ENCODE measurements around the gene ZKSCAN8.
"Not testable (repeated sequence)": the region's sequence is repeated elsewhere in the genome, so short reads cannot be mapped to it uniquely, and the experiment has no call there.

The ZKSCAN8 gene

GRCh38 chr6:28121876-28122275 is 19.8 kb upstream of the ZKSCAN8 start:
- no peak overlapping the region for H3K27ac ChIP-seq (ENCODE audit: low read depth, low read length)
- H3K27me3 ChIP-seq (ENCODE audit: control insufficient read depth, insufficient read depth, low read length) = no peaks in the 10 kb centered on the region
- H3K36me3 ChIP-seq (ENCODE audit: control insufficient read depth, insufficient read depth, low read length) = peaks cover 14% of the 10 kb centered on the region
- no peak overlapping the region for H3K4me3 ChIP-seq (ENCODE audit: low read depth, low read length)
- H3K9ac ChIP-seq (ENCODE audit: low read length) = no peak overlapping the region
- H3K9me3 ChIP-seq (ENCODE audit: control insufficient read depth, insufficient read depth, low read depth, low read length) = no peaks in the 10 kb centered on the region
- H3K4me1 ChIP-seq (ENCODE audit: control insufficient read depth, insufficient read depth, low read length) = no peaks in the 10 kb centered on the region; the same call in 1 of the 2 replicates

DNA sequence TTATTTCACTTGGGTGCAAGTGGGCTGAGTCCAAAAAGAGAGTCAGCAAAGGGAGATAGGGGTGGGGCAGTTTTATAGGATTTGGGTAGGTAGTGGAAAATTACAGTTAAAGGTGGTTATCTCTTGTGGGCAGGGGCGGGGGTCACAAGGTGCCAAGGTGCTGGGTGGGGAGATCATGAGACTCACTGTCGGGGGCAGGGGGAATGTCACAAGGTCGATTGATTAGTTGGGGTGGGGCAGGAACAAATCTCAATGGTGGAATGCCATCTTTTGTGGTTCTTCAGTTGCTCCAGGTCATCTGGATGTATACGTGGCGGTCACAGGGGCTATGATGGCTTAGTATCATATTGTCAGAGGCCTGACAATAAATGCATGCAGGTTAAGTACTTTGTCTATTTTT is 19.4 kb upstream of the ZKSCAN8 start:
- not testable (repeated sequence) for H3K4me1 ChIP-seq (ENCODE audit: control insufficient read depth, insufficient read depth, low read length); H3K27me3 ChIP-seq (ENCODE audit: control insufficient read depth, insufficient read depth, low read length); H3K9ac ChIP-seq (ENCODE audit: low read length); H3K27ac ChIP-seq (ENCODE audit: low read depth, low read length); H3K9me3 ChIP-seq (ENCODE audit: control insufficient read depth, insufficient read depth, low read depth, low read length); H3K4me3 ChIP-seq (ENCODE audit: low read depth, low read length)
- peaks cover 18% of the 10 kb centered on the region for H3K36me3 ChIP-seq (ENCODE audit: control insufficient read depth, insufficient read depth, low read length)

DNA sequence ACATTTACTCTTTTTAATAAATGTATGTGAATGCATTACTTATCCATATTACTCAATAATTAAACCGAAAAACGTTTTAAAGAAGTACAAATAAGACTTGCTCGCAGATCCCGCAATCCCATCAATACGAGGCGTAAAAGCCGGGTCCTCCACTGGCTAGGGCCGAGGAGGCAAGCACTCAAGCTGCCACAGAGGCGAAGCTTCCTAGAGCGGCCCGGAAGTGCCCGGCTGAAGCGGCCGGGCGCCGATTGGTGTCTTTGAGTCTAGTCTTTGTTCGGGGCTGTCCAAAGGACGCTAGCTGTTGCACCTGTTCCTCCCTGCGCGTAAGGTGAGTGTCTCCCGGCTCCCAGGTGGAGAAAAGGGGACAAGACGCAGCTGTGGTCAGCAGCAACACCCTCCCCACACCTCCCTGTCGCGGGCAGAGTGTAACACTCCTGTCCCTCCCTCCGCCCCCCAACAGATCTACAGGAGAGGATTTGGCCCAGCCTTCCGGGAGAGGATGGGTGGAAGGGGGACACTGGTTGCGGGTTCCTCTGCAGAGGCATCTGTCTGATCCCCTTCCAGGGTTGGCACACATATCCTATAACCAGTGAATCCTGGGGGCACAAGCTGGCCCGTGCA is 17.2 kb upstream of the ZKSCAN8 start, which contains the start of gene ZSCAN16:
TSS of gene ZSCAN16 (plus strand) at position 260 of the 621 bp plus-strand sequence. CDS start 835 bp downstream, outside the sequence.
- peaks cover 39% of the 10 kb centered on the region for H3K36me3 ChIP-seq (ENCODE audit: control insufficient read depth, insufficient read depth, low read length)

GRCh38 chr6:28124971-28125353 is 16.7 kb upstream of the ZKSCAN8 start:
- Histone ChIP-seq H3K9me3 (ENCODE audit: control insufficient read depth, insufficient read depth, low read depth, low read length) (no peaks in the 10 kb centered on the region), H3K4me1 (ENCODE audit: control insufficient read depth, insufficient read depth, low read length) (no peaks in the 10 kb centered on the region; the same call in 1 of the 2 replicates), H3K27me3 (ENCODE audit: control insufficient read depth, insufficient read depth, low read length) (no peaks in the 10 kb centered on the region), H3K4me3 (ENCODE audit: low read depth, low read length) (peak overlapping the region; percentile 77), H3K36me3 (ENCODE audit: control insufficient read depth, insufficient read depth, low read length) (peaks cover 44% of the 10 kb centered on the region), H3K27ac (ENCODE audit: low read depth, low read length) (no peak overlapping the region), H3K9ac (ENCODE audit: low read length) (peak overlapping the region; percentile 52)

More for the DNA sequence above, 17.2 kb upstream of the ZKSCAN8 start, which contains the start of gene ZSCAN16:
- Histone ChIP-seq H3K4me3 (ENCODE audit: low read depth, low read length) (peak within 1 kb of the TSS; percentile 77), H3K27me3 (ENCODE audit: control insufficient read depth, insufficient read depth, low read length) (no peaks in the 10 kb centered on the region), H3K9ac (ENCODE audit: low read length) (peak within 1 kb of the TSS; percentile 52), H3K27ac (ENCODE audit: low read depth, low read length) (no peak within 1 kb of the TSS), H3K9me3 (ENCODE audit: control insufficient read depth, insufficient read depth, low read depth, low read length) (no peaks in the 10 kb centered on the region), H3K4me1 (ENCODE audit: control insufficient read depth, insufficient read depth, low read length) (no peaks in the 10 kb centered on the region; the same call in 1 of the 2 replicates)

GRCh38 chr6:28125401-28125800 is 16.3 kb upstream of the ZKSCAN8 start:
- no peaks in the 10 kb centered on the region for H3K27me3 ChIP-seq (ENCODE audit: control insufficient read depth, insufficient read depth, low read length)
- H3K9ac ChIP-seq (ENCODE audit: low read length) = no peak overlapping the region
- no peak overlapping the region for H3K27ac ChIP-seq (ENCODE audit: low read depth, low read length)
- peaks cover 44% of the 10 kb centered on the region for H3K36me3 ChIP-seq (ENCODE audit: control insufficient read depth, insufficient read depth, low read length)
- H3K9me3 ChIP-seq (ENCODE audit: control insufficient read depth, insufficient read depth, low read depth, low read length) = no peaks in the 10 kb centered on the region
- peak overlapping the region; percentile 77; the same call in 1 of the 2 replicates for H3K4me3 ChIP-seq (ENCODE audit: low read depth, low read length)
- no peaks in the 10 kb centered on the region; the same call in 1 of the 2 replicates for H3K4me1 ChIP-seq (ENCODE audit: control insufficient read depth, insufficient read depth, low read length)

- H3K9me3 ChIP-seq (ENCODE audit: control insufficient read depth, insufficient read depth, low read depth, low read length) = no peaks in the 10 kb centered on the region
- no peaks in the 10 kb centered on the region for H3K27me3 ChIP-seq (ENCODE audit: control insufficient read depth, insufficient read depth, low read length)
- H3K4me3 ChIP-seq (ENCODE audit: low read depth, low read length) = no peak overlapping the region
- H3K36me3 ChIP-seq (ENCODE audit: control insufficient read depth, insufficient read depth, low read length) = peaks cover 21% of the 10 kb centered on the region
- H3K27ac ChIP-seq (ENCODE audit: low read depth, low read length) = no peak overlapping the region
- no peak overlapping the region for H3K9ac ChIP-seq (ENCODE audit: low read length)
- peaks cover 10% of the 10 kb centered on the region; the same call in 1 of the 2 replicates for H3K4me1 ChIP-seq (ENCODE audit: control insufficient read depth, insufficient read depth, low read length)
Measured at GRCh38 chr6:28134015-28134414, 7.7 kb upstream of the ZKSCAN8 start.

- H3K36me3 ChIP-seq (ENCODE audit: control insufficient read depth, insufficient read depth, low read length) = peaks cover 14% of the 10 kb centered on the region
- H3K9ac ChIP-seq (ENCODE audit: low read length) = no peak overlapping the region
- H3K9me3 ChIP-seq (ENCODE audit: control insufficient read depth, insufficient read depth, low read depth, low read length) = no peaks in the 10 kb centered on the region
- no peaks in the 10 kb centered on the region for H3K27me3 ChIP-seq (ENCODE audit: control insufficient read depth, insufficient read depth, low read length)
- H3K4me1 ChIP-seq (ENCODE audit: control insufficient read depth, insufficient read depth, low read length) = peaks cover 10% of the 10 kb centered on the region; the same call in 1 of the 2 replicates
- no peak overlapping the region for H3K27ac ChIP-seq (ENCODE audit: low read depth, low read length)
- H3K4me3 ChIP-seq (ENCODE audit: low read depth, low read length) = no peak overlapping the region
Measured at GRCh38 chr6:28134716-28135115, 7.0 kb upstream of the ZKSCAN8 start.

DNA sequence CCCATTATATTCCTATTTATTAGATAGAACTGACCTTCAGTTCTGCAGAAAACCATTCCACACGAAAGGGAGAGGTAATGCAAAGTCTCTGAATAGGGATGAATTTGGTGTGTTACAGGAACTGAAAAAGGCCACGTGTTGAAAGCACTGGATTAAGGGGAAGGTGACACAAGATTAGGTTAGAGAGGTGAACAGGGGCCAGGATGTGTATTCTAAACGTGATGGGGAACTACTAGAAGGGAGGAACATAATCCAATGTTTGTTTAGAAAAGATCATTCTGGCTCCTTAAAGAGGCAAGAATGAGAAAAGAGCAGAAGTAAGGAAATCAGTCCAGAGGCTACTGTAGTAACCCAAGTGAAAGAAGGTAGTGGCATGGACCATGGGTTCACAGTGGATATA is 6.3 kb upstream of the ZKSCAN8 start:
- Histone ChIP-seq H3K27ac (ENCODE audit: low read depth, low read length) (no peak overlapping the region), H3K9ac (ENCODE audit: low read length) (peak overlapping the region; percentile 45), H3K4me1 (ENCODE audit: control insufficient read depth, insufficient read depth, low read length) (peaks cover 10% of the 10 kb centered on the region; the same call in 1 of the 2 replicates), H3K9me3 (ENCODE audit: control insufficient read depth, insufficient read depth, low read depth, low read length) (no peaks in the 10 kb centered on the region), H3K27me3 (ENCODE audit: control insufficient read depth, insufficient read depth, low read length) (peaks cover under 1% of the 10 kb centered on the region; the same call in 1 of the 2 replicates), H3K4me3 (ENCODE audit: low read depth, low read length) (peak overlapping the region; percentile 77), H3K36me3 (ENCODE audit: control insufficient read depth, insufficient read depth, low read length) (0 out of 2 replicates have a peak, but pooled peaks cover 8% of the 10 kb centered on the region)

DNA sequence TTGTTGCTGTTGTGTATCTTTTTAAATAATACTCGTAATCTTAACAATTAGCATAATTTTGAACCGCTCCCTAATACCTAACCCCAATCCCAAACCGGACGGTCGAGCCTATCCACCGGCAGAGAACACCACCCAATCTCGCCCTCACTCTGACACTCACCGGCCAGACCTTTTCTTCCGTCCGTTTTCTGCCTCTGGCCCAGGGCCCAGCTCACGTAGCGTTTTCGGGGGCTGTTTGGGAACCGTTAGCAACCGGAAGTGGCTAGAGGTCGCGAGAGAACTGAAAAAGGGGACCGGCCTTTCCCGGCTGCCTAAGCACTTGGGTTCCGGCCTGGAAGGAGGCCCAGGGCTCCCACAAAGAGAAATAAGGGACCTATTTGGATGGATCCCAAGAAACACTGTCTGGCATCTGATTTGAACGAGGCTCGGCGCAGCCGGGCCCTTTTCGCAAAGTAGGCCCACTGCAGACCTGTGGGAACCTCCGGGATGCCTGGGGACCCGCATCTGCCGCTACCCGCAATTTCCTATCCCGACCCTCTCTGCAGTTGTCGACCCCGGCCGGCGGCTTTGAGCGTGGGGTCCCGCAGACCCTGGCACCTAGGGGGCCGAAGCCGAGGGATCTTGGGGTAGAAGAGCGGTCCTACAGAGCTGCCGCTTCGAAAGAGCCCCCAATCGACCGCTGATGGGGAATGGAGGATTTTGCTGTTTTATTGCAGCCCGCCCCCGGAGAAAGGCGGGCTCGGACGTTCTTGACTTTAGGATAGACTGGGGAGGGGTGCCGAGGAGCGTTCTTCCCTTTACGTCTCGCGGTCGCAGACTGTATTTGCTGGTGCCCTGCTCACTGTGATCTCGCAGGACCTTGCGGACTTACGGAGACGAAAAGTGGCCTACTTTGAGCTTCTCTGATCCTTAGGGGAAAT is 4.8 kb upstream of the ZKSCAN8 start:
- H3K4me1 ChIP-seq (ENCODE audit: control insufficient read depth, insufficient read depth, low read length) = peaks cover 10% of the 10 kb centered on the region; the same call in 1 of the 2 replicates
- peak overlapping the region; percentile 88 for H3K9ac ChIP-seq (ENCODE audit: low read length)
- H3K4me3 ChIP-seq (ENCODE audit: low read depth, low read length) = peak overlapping the region; percentile 77

DNA sequence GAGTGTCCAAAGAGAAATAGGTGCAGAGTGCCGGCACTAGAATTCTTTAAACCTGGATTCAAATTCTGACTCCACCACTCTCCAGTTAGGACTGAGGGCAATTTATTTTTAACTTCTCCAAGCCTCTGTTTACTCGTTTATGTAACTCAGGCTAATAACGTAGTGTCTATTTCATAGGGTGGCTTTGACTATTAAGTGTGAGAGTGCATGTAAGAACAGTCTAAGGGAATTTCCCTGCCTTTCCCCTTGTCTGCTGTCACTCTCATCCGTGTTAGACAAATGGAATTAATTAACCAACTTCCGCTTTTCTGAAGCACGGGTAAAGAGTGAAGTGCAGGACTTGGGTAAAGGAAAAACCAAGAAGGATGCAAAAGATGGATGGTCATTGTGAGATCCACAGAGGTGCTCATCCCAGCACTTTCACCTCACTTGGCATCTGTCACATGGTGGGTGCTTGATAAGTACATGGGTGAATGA is 4.1 kb upstream of the ZKSCAN8 start:
- peak overlapping the region; percentile 77 for H3K4me3 ChIP-seq (ENCODE audit: low read depth, low read length)
- H3K27ac ChIP-seq (ENCODE audit: low read depth, low read length) = peak overlapping the region; percentile 58; the same call in 1 of the 2 replicates
- H3K36me3 ChIP-seq (ENCODE audit: control insufficient read depth, insufficient read depth, low read length) = 0 out of 2 replicates have a peak, but pooled peaks cover 3% of the 10 kb centered on the region
- peak overlapping the region; percentile 88 for H3K9ac ChIP-seq (ENCODE audit: low read length)
- H3K27me3 ChIP-seq (ENCODE audit: control insufficient read depth, insufficient read depth, low read length) = peaks cover 3% of the 10 kb centered on the region; the same call in 1 of the 2 replicates
- no peaks in the 10 kb centered on the region for H3K9me3 ChIP-seq (ENCODE audit: control insufficient read depth, insufficient read depth, low read depth, low read length)
- peaks cover 10% of the 10 kb centered on the region; the same call in 1 of the 2 replicates for H3K4me1 ChIP-seq (ENCODE audit: control insufficient read depth, insufficient read depth, low read length)

More for the DNA sequence above, 4.8 kb upstream of the ZKSCAN8 start:
- H3K36me3 ChIP-seq (ENCODE audit: control insufficient read depth, insufficient read depth, low read length) = 0 out of 2 replicates have a peak, but pooled peaks cover 3% of the 10 kb centered on the region
- H3K27ac ChIP-seq (ENCODE audit: low read depth, low read length) = peak overlapping the region; percentile 58; the same call in 1 of the 2 replicates
- H3K9me3 ChIP-seq (ENCODE audit: control insufficient read depth, insufficient read depth, low read depth, low read length) = no peaks in the 10 kb centered on the region
- H3K27me3 ChIP-seq (ENCODE audit: control insufficient read depth, insufficient read depth, low read length) = peaks cover 3% of the 10 kb centered on the region; the same call in 1 of the 2 replicates

Data from HUES6 (cell line).